Kidney epithelial cell (primary cell): Measurements from ENCODE around the gene NMT2. TPM values are rescaled to one million over a fixed set of nuclear protein-coding genes. Genes with fewer than 3 reads are reported as not detected.

Source experiments
- DNase-seq: peaks from one replicate; pipeline ENCODE4 v3.0.0-alpha.2; 2010; ENCODE audit warnings: low read depth
- H3K27me3 ChIP-seq: 2 replicates; pipeline ENCODE4 v1.6.0; 2011; ENCODE audit warnings: low read length; ENCODE audit not compliant: control insufficient read depth, insufficient read depth
- H3K36me3 ChIP-seq: 2 replicates; pipeline ENCODE4 v1.5.1; 2011; ENCODE audit warnings: low read length; ENCODE audit not compliant: control insufficient read depth, insufficient read depth
- H3K4me3 ChIP-seq: 2 replicates; pipeline ENCODE4 v1.5.1; 2011; ENCODE audit warnings: low read depth, mild to moderate bottlenecking, control low read depth, low read length
- CTCF ChIP-seq: IDR thresholded peaks from 2 replicates; pipeline ENCODE4 v1.5.1; 2011; ENCODE audit warnings: mild to moderate bottlenecking, moderate library complexity, low read length, control low read depth, inconsistent platforms; ENCODE audit not compliant: insufficient read depth, poor library complexity, severe bottlenecking
- total RNA-seq: library from RNA; depleted of rRNA; stranded (reverse); fragments of >200 nt; gene quantifications from 2 replicates; pipeline ENCODE4 v1.2.3, GENCODE V29; 2015

Gene NMT2
- total RNA-seq, result 8.0 and 11.2 TPM in 2 replicates

GRCh38 chr10:15168291-15168785, at the start of gene NMT2:
NMT2 (minus strand) TSS chr10:15168693; CDS start chr10:15168612, 81 bp downstream.
- H3K27me3 ChIP-seq, result no peaks in the 10 kb centered on the region
- DNase-seq, result peak; percentile 32
- no peaks in the 10 kb centered on the region for H3K36me3 ChIP-seq
- TF ChIP-seq CTCF, result no peak
- H3K4me3 ChIP-seq, result peak within 1 kb of the TSS; percentile 81

DNA sequence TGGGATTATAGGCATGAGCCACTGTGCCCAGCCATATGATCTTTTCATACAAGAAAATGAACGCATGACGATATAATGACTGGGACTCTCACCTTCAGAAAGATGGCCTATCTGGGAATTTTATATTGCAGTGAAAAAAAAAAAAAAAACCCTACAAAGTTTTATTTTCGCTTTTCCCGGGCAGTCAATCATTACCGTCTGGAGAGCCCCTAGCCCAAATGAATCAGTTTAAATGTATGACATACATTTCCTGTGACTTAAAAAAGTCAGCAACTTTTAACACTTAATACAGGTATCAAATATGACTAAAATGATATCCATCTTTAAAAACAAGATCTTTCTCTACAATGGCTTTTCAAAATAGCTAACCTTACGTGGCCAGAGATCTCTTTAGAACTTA, 48.2 kb upstream of the NMT2 start:
- no peak for TF ChIP-seq CTCF
- H3K36me3 ChIP-seq, result peaks cover 1% of the 10 kb centered on the region
- H3K4me3 ChIP-seq, result no peak overlapping the region
- no peaks in the 10 kb centered on the region for H3K27me3 ChIP-seq
- no peak for DNase-seq

- DNase-seq, result no peak
- no peak for TF ChIP-seq CTCF
- H3K27me3 ChIP-seq, result no peaks in the 10 kb centered on the region
- H3K36me3 ChIP-seq, result peaks cover 1% of the 10 kb centered on the region
- no peak overlapping the region for H3K4me3 ChIP-seq
These were observed 45.7 kb upstream of the NMT2 start for GRCh38 chr10:15214237-15214636.

GRCh38 chr10:15213461-15213861, 45.0 kb upstream of the NMT2 start:
- TF ChIP-seq CTCF, result no peak
- no peak for DNase-seq
- H3K27me3 ChIP-seq, result no peaks in the 10 kb centered on the region
- no peak overlapping the region for H3K4me3 ChIP-seq
- H3K36me3 ChIP-seq, result peaks cover 1% of the 10 kb centered on the region

DNA sequence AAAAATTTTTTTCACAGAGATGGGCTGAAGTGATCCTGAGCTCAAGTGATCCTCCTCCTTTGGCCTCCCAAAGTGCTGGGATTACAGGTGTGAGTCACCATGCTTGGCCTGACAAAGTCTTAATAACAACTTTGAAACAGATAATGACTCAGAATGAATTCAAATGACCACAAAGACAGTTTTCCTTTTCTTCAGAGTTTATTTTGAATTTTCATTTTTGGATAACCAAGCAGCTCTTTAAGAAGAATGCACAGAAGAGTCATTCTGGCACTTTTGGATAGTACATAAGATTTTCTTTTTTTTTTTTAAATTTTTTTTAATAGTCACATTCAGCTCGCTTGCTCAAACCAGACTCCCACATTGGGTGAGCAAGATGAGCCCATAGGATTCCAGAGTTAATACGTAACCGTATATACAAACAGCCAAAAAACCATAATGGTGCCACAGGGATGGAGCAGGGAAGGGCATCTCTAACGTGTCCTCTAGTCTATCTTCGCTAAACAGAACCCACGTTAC, 43.0 kb upstream of the NMT2 start:
- Histone ChIP-seq H3K4me3 (no peak overlapping the region), H3K36me3 (peaks cover 1% of the 10 kb centered on the region), H3K27me3 (no peaks in the 10 kb centered on the region)
- TF ChIP-seq CTCF, result no peak
- peak; percentile 28 for DNase-seq

GRCh38 chr10:15210521-15210920, 42.0 kb upstream of the NMT2 start:
- no peak overlapping the region for H3K4me3 ChIP-seq
- no peak for TF ChIP-seq CTCF
- DNase-seq, result no peak

More at GRCh38 chr10:15210521-15210920, 42.0 kb upstream of the NMT2 start:
- Histone ChIP-seq H3K27me3 (no peaks in the 10 kb centered on the region), H3K36me3 (peaks cover 1% of the 10 kb centered on the region)
